Measurements from ENCODE around the gene SYNGR2.

The SYNGR2 gene

GRCh38 chr17:78204387-78205123 is 36.2 kb downstream of the SYNGR2 start:
- no peak for DNase-seq (ENCODE audit: low read depth)

DNA sequence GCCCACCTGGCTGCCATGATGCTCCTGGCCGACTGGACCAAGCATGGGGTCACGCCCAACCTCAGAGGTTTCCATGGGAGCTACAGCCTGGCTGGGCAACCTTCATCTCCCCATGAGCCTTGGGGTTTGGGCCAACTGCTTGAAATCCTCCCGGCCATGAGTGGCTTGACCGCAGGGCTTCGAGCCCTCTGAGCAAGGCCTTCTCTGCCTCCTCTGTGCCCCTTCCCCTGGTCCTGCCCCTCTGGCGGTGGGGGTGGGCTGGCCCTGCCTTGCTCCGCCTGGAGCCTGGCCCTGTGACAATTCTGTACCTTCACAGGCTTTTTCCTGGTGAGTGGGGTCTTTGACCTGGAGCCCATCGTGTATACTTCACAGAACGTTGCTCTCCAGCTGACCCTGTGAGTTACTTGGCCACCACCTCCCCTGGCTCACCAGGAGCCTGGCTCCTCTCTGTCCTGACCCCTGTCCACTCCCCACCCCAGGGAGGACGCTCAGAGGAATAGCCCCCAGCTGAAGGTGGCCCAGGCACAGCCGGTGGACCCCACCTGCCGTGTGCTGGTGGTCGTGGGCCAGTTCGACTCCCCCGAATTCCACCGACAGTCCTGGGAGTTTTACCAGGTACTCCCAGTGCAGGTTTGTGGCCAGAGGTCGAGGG is 36.9 kb downstream of the SYNGR2 start:
- no peak for DNase-seq (ENCODE audit: low read depth)

DNA sequence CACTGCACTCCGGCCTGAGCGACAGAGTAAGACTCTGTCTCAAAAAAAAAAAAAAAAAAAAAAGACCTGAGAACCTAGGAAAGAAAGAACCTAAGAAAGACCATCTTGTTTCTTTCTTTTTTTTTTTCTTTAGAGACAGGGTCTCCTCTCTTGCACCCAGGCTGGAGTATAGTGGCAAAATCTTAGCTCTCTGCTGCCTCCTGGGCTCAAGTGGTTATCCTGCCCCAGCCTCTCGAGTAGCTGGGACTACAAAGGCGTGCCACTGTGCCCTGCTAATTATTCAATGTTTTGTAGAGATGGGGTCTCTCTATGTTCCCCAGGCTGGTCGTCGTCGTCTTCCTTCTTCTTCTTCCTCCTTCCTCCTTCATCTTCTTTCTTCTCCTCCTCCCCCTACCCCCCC is 37.9 kb downstream of the SYNGR2 start:
- no peak for DNase-seq (ENCODE audit: low read depth)

GRCh38 chr17:78208486-78208885 is 40.1 kb downstream of the SYNGR2 start:
- DNase-seq (ENCODE audit: low read depth): no peak

DNA sequence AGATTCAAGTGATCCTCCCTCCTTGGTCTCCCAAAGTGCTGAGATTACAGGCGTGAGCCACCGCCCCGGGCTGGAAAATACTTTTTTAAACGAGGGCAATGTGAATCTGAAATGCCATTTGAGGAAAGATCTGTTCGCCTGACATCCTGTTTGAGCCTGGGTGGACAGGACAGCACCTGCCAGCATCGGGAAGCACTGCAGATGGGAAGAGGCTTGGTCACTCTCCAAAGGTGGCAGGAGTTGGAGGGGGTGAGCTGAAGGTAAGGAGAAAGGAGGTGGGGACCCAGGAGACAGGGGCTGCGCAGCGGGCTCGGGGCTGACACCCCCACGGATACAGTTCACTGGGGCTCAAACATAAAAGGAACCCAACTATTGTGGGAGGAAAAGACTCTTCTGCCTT is 41.7 kb downstream of the SYNGR2 start:
- no peak for DNase-seq (ENCODE audit: low read depth)

DNA sequence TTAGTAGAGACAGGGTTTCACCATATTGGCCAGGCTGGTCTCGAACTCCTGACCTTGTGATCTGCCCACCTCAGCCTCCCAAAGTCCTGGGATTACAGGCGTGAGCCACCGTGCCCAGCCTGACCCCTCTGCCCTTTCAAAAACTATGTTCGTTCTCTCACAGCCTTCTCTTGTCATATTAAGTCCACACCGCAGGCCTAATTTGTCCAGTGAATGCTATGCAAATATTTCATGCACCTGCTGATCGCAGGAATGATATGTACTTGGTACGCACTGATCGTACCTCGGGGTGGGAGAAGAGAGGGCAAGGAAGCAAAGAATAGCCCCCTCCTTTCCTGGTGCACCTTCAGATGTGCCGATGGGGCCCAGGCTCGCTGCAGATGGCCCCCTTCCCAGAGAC is 42.7 kb downstream of the SYNGR2 start:
- no peak for DNase-seq (ENCODE audit: low read depth)

GRCh38 chr17:78214016-78214705 is 45.8 kb downstream of the SYNGR2 start, which contains the start of gene BIRC5:
Gene BIRC5, plus strand, starts transcription at chr17:78214253. Its CDS starts 64 bp downstream, at chr17:78214317.
- peak; percentile 67 for DNase-seq (ENCODE audit: low read depth)

DNA sequence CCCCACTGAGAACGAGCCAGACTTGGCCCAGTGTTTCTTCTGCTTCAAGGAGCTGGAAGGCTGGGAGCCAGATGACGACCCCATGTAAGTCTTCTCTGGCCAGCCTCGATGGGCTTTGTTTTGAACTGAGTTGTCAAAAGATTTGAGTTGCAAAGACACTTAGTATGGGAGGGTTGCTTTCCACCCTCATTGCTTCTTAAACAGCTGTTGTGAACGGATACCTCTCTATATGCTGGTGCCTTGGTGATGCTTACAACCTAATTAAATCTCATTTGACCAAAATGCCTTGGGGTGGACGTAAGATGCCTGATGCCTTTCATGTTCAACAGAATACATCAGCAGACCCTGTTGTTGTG is 46.3 kb downstream of the SYNGR2 start:
- DNase-seq (ENCODE audit: low read depth): no peak

DNA sequence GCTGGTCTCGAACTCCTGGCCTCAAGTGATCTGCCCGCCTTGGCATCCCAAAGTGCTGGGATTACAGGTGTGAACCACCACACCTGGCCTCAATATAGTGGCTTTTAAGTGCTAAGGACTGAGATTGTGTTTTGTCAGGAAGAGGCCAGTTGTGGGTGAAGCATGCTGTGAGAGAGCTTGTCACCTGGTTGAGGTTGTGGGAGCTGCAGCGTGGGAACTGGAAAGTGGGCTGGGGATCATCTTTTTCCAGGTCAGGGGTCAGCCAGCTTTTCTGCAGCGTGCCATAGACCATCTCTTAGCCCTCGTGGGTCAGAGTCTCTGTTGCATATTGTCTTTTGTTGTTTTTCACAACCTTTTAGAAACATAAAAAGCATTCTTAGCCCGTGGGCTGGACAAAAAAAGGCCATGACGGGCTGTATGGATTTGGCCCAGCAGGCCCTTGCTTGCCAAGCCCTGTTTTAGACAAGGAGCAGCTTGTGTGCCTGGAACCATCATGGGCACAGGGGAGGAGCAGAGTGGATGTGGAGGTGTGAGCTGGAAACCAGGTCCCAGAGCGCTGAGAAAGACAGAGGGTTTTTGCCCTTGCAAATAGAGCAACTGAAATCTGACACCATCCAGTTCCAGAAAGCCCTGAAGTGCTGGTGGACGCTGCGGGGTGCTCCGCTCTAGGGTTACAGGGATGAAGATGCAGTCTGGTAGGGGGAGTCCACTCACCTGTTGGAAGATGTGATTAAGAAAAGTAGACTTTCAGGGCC is 51.2 kb downstream of the SYNGR2 start:
- DNase-seq (ENCODE audit: low read depth): no peak
